GM10248 (cell line): ENCODE measurements around the gene ARHGAP26.

Experiments used
- CTCF ChIA-PET: fragments of 300-600 bp; sonication (Branson Sonifier 250); formaldehyde crosslinking; extraction: SDS; loops from one replicate; lab custom pipeline; 2021; ENCODE audit warnings: antibody characterized with exemption; lab: Yijun Ruan, JAX
- POLR2A ChIA-PET: fragments of 350-650 bp; sonication (Branson Sonifier 250); formaldehyde crosslinking; extraction: SDS; loops from one replicate; lab custom pipeline; 2020; ENCODE audit warnings: antibody characterized with exemption; lab: Yijun Ruan, JAX
- DNase-seq: peaks from one replicate; pipeline ENCODE4 v3.0.0; 2012; ENCODE audit errors: extremely low spot score
- TF ChIP-seq, protein P1 (sequence below): IDR thresholded peaks from 2 replicates; pipeline ENCODE4 v1.5.1; 2012; ENCODE audit warnings: mild to moderate bottlenecking, low read depth; ENCODE audit errors: extremely low read depth, missing control alignments, control extremely low read depth

ARHGAP26 gene

GRCh38 chr5:143045062-143045461, 274.9 kb downstream of the ARHGAP26 start:
- ChIA-PET CTCF (interaction anchor here (1.2 to 2.5 kb wide), 5 partner anchors 10 to 158 kb away, joined by 3 to 7 read pairs (median 3); no protein-coding TSS in a partner anchor), POLR2A (no interaction called here)
- DNase-seq: no peak
- TF ChIP-seq, protein P1, sequence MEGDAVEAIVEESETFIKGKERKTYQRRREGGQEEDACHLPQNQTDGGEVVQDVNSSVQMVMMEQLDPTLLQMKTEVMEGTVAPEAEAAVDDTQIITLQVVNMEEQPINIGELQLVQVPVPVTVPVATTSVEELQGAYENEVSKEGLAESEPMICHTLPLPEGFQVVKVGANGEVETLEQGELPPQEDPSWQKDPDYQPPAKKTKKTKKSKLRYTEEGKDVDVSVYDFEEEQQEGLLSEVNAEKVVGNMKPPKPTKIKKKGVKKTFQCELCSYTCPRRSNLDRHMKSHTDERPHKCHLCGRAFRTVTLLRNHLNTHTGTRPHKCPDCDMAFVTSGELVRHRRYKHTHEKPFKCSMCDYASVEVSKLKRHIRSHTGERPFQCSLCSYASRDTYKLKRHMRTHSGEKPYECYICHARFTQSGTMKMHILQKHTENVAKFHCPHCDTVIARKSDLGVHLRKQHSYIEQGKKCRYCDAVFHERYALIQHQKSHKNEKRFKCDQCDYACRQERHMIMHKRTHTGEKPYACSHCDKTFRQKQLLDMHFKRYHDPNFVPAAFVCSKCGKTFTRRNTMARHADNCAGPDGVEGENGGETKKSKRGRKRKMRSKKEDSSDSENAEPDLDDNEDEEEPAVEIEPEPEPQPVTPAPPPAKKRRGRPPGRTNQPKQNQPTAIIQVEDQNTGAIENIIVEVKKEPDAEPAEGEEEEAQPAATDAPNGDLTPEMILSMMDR: no peak

DNA sequence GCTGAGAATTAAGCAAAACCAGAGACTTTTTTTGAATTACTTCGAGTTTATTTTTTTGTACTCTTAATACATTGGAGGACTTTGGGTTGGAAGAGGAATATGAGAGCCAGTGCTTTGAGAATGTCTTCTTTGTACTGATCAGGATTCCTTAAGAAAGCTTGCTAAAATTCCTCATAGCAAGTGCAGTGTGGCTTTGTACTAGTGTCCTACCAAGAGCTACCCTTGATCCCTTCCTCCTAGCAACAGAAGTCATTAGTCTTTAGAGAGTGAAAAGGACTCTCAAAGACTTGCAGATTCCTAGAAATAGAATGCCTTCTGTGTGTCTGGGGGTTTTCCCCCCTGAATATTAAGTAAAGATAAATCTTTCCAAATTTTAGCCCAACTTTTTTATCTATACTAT, 276.1 kb downstream of the ARHGAP26 start:
- ChIA-PET CTCF (interaction anchor here (2.5 kb wide), 1 partner anchor 15 kb away, joined by 7 read pairs; no protein-coding TSS in a partner anchor), POLR2A (no interaction called here)
- TF ChIP-seq, protein P1: no peak
- no peak for DNase-seq

DNA sequence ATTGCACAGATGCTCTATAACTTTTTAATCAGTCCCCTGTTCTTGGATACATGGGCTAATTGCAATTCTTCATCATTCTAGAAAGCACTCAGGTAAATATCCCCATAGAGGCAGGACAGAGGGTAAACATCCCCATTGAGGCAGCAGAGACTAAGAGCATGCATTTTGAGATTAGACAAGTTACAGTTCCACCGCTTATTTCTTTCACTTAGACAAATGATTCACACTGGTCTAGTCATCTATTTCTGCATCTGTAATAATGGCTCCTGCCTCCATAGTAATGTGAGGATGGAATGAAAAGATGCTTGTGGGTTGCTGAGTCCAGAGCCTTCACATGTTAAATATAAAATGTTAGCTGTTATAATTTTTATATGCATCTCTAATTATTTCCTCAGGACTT, 276.9 kb downstream of the ARHGAP26 start:
- ChIA-PET POLR2A (no interaction called here), CTCF (interaction anchor here (1.5 kb wide), 1 partner anchor 22 kb away, joined by 4 read pairs; no protein-coding TSS in a partner anchor)
- TF ChIP-seq, protein P1: no peak
- no peak for DNase-seq

DNA sequence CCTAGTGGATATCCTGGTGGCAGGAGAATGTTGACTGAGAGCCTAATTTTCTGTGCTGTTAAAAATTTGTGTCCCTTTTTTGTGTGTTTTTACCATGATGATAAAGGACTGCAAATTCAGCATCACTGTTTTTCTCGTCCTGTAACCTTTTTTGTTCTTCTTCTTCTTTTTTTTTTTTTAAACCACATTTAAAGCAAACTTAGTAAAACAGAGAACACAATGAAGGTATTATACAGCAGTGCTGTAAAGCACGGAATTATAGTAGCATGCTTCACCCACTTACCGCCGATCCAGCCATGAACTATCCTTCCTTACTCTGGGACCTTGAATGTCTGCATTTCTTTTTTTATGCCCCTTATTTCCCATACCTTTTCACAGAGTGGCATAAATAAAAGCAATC, 280.0 kb downstream of the ARHGAP26 start:
- POLR2A ChIA-PET: no interaction called here
- TF ChIP-seq, protein P1: no peak
- DNase-seq: no peak
- CTCF ChIA-PET: interaction anchor here (0.7 to 3.0 kb wide), 5 partner anchors 10 to 1257 kb away, joined by 3 to 11 read pairs (median 4); no protein-coding TSS in a partner anchor

GRCh38 chr5:143051244-143052058, 281.3 kb downstream of the ARHGAP26 start:
- ChIA-PET CTCF (interaction anchor here (1.0 to 3.0 kb wide), 4 partner anchors 12 to 49 kb away, joined by 3 to 11 read pairs (median 6); no protein-coding TSS in a partner anchor), POLR2A (no interaction called here)
- no peak for DNase-seq
- TF ChIP-seq, protein P1: no peak

DNA sequence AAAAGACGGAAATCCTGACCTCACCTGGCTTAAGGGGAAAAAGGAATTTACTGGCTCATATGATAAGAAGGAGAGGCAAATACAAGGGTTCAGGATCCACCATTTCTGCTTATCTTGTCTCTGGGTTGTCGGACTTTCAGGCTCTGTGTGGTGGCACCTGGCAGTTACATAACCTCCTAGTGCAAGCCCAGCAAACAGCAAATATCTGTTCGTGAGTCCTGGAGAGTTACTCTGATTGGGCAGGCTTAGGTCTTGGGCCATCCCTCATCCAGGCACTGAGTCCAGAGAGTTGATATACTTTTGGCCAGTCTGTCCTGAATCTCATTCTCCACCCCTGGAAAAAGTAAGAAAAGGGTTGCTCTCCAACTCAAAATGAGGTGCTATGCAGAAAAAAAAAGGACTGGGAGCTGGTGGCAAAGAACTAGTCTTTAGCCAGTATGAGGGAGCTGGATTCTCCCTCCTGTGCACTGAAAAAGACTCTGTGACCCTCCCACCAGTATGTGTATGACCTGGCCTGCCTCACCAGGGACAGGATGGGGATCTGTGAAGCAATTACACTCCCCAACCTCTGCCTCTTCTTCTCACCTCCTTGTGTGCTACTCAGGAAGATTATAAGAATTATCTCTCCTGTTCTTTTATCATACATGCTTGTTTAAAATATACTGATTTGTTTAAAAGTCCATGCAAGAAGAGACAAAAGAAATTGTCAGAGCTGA, 282.9 kb downstream of the ARHGAP26 start:
- POLR2A ChIA-PET: interaction anchor here (0.7 to 1.0 kb wide), 2 partner anchors 11 to 19 kb away, joined by 3 to 5 read pairs; no protein-coding TSS in a partner anchor
- TF ChIP-seq, protein P1: no peak
- peak; percentile 20 for DNase-seq
- CTCF ChIA-PET: interaction anchor here (0.8 to 2.2 kb wide), 4 partner anchors 12 to 44 kb away, joined by 3 to 9 read pairs (median 3); no protein-coding TSS in a partner anchor
